H9 (cell line): ENCODE data around the gene METAP2. TPM values are rescaled to one million over a fixed set of nuclear protein-coding genes. Genes with fewer than 3 reads are reported as not detected.

Experiments used
- DNase-seq: peaks from one replicate; pipeline ENCODE4 v3.0.0-alpha.2; 2017
- H2AFZ ChIP-seq: one replicate; pipeline ENCODE4 v1.6.1; 2013; ENCODE audit warnings: mild to moderate bottlenecking, low read length, control low read depth, moderate library complexity
- H2AK5ac ChIP-seq: 2 replicates; pipeline ENCODE4 v1.6.1; 2013; ENCODE audit warnings: low read length, control low read depth, mixed read lengths; ENCODE audit not compliant: insufficient read length
- H2BK120ac ChIP-seq: one replicate; pipeline ENCODE4 v1.6.1; 2013; ENCODE audit warnings: low read depth, mild to moderate bottlenecking, low read length, control low read depth, inconsistent platforms; ENCODE audit not compliant: poor library complexity, severe bottlenecking
- H2BK12ac ChIP-seq: 2 replicates; pipeline ENCODE4 v1.6.1; 2013; ENCODE audit warnings: low read length, control low read depth, mixed read lengths, low read depth; ENCODE audit not compliant: insufficient read length
- H2BK15ac ChIP-seq: 2 replicates; pipeline ENCODE4 v1.6.1; 2013; ENCODE audit warnings: low read depth, low read length, control low read depth
- H2BK20ac ChIP-seq: one replicate; pipeline ENCODE4 v1.6.1; 2013; ENCODE audit warnings: low read depth, mild to moderate bottlenecking, low read length, control low read depth, inconsistent platforms; ENCODE audit not compliant: poor library complexity, severe bottlenecking
- H2BK5ac ChIP-seq: 2 replicates; pipeline ENCODE4 v1.6.1; 2013; ENCODE audit warnings: low read length, control low read depth, mixed read lengths; ENCODE audit not compliant: insufficient read length
- H3K14ac ChIP-seq: 2 replicates; pipeline ENCODE4 v1.6.1; 2013; ENCODE audit warnings: low read length, control low read depth; ENCODE audit not compliant: insufficient read depth
- H3K18ac ChIP-seq: 2 replicates; pipeline ENCODE4 v1.6.1; 2013; ENCODE audit warnings: low read depth, mild to moderate bottlenecking, mixed read lengths, low read length, control low read depth; ENCODE audit not compliant: insufficient read length
- H3K23ac ChIP-seq: 2 replicates; pipeline ENCODE4 v1.6.1; 2013; ENCODE audit warnings: low read length, control low read depth, mixed read lengths, low read depth; ENCODE audit not compliant: insufficient read length
- H3K23me2 ChIP-seq: 2 replicates; pipeline ENCODE4 v1.6.1; 2013; ENCODE audit warnings: low read depth, mild to moderate bottlenecking, mixed read lengths, low read length, control low read depth; ENCODE audit not compliant: insufficient read length, poor library complexity, severe bottlenecking
- H3K27ac ChIP-seq: 2 replicates; pipeline ENCODE4 v1.5.1; 2013; ENCODE audit warnings: low read length, control low read depth, mixed read lengths, low read depth; ENCODE audit not compliant: insufficient read length
- H3K27me3 ChIP-seq: 2 replicates; pipeline ENCODE4 v1.6.1; 2013; ENCODE audit warnings: low read length, control low read depth, inconsistent platforms; ENCODE audit not compliant: insufficient read depth
- H3K4ac ChIP-seq: 2 replicates; pipeline ENCODE4 v1.6.1; 2013; ENCODE audit warnings: low read depth, mild to moderate bottlenecking, control low read depth, inconsistent platforms, low read length, moderate library complexity
- H3K4me1 ChIP-seq: 2 replicates; pipeline ENCODE4 v1.6.1; 2013; ENCODE audit warnings: low read length, control low read depth, inconsistent platforms; ENCODE audit not compliant: insufficient read depth
- H3K4me2 ChIP-seq: 2 replicates; pipeline ENCODE4 v1.6.1; 2013; ENCODE audit warnings: low read length, control low read depth, mixed read lengths; ENCODE audit not compliant: insufficient read length, insufficient read depth
- H3K56ac ChIP-seq: 2 replicates; pipeline ENCODE4 v1.6.1; 2013; ENCODE audit warnings: low read depth, mild to moderate bottlenecking, mixed read lengths, low read length, control low read depth; ENCODE audit not compliant: insufficient read length
- H3K79me1 ChIP-seq: 2 replicates; pipeline ENCODE4 v1.6.1; 2013; ENCODE audit warnings: low read depth, mild to moderate bottlenecking, moderate library complexity, low read length, control low read depth, inconsistent platforms; ENCODE audit not compliant: insufficient read depth, poor library complexity, severe bottlenecking
- H3K79me2 ChIP-seq: 2 replicates; pipeline ENCODE4 v1.6.1; 2013; ENCODE audit warnings: low read length, control low read depth, inconsistent platforms; ENCODE audit not compliant: insufficient read depth
- H3K9ac ChIP-seq: 2 replicates; pipeline ENCODE4 v1.6.1; 2013; ENCODE audit warnings: low read length, control low read depth, mixed read lengths; ENCODE audit not compliant: insufficient read length; ENCODE audit errors: extremely low read depth
- H3K9me3 ChIP-seq: one replicate; pipeline ENCODE4 v1.6.1; 2013; ENCODE audit warnings: low read depth, low read length, inconsistent platforms; ENCODE audit not compliant: control insufficient read depth
- H3T11ph ChIP-seq: one replicate; pipeline ENCODE4 v1.6.1; 2013; ENCODE audit warnings: mild to moderate bottlenecking, low read length, control low read depth, inconsistent platforms
- H4K20me1 ChIP-seq: one replicate; pipeline ENCODE4 v1.6.1; 2013; ENCODE audit not compliant: control insufficient read depth, insufficient read length, insufficient read depth
- H4K5ac ChIP-seq: 2 replicates; pipeline ENCODE4 v1.6.1; 2013; ENCODE audit warnings: low read depth, mild to moderate bottlenecking, mixed read lengths, low read length, control low read depth; ENCODE audit not compliant: insufficient read length
- H4K8ac ChIP-seq: replicated peaks from 2 replicates; pipeline ENCODE4 v1.6.1; 2013; ENCODE audit warnings: low read length, control low read depth, mixed read lengths, low read depth; ENCODE audit not compliant: insufficient read length
- H4K91ac ChIP-seq: 2 replicates; pipeline ENCODE4 v1.6.1; 2013; ENCODE audit warnings: low read depth, mild to moderate bottlenecking, moderate library complexity, mixed read lengths, low read length, control low read depth; ENCODE audit not compliant: insufficient read length
- H3K27ac Mint-ChIP-seq, 3 experiments: 2 replicates in 2 of 3; 3 replicates in 1 of 3; pipeline ENCODE4 v1.8.0; 2020 to 2021; ENCODE audit warnings: mixed read lengths in 3 of 3, mild to moderate bottlenecking in 1 of 3, moderate library complexity in 1 of 3
- H3K27me3 Mint-ChIP-seq: 2 replicates; pipeline ENCODE4 v1.8.0; 2021; ENCODE audit warnings: low read depth, mild to moderate bottlenecking, moderate library complexity, mixed read lengths
- H3K36me3 Mint-ChIP-seq, 3 experiments: 2 replicates in 2 of 3; 3 replicates in 1 of 3; pipeline ENCODE4 v1.8.0; 2020 to 2021; ENCODE audit warnings: low read depth in 3 of 3, mixed read lengths in 3 of 3; ENCODE audit not compliant: insufficient read depth in 1 of 3
- H3K4me1 Mint-ChIP-seq, 2 experiments: 2 replicates each; pipeline ENCODE4 v1.8.0; 2020; ENCODE audit warnings: mixed read lengths in 2 of 2
- H3K4me3 Mint-ChIP-seq, 2 experiments: 2 replicates in 1 of 2; 3 replicates in 1 of 2; pipeline ENCODE4 v1.8.0; 2020 to 2021; ENCODE audit warnings: mild to moderate bottlenecking in 2 of 2, mixed read lengths in 2 of 2, moderate library complexity in 1 of 2
- H3K9me3 Mint-ChIP-seq, 2 experiments: 2 replicates in 1 of 2; 3 replicates in 1 of 2; pipeline ENCODE4 v1.8.0; 2020; ENCODE audit warnings: mild to moderate bottlenecking in 2 of 2, mixed read lengths in 2 of 2, moderate library complexity in 1 of 2
- CTCF ChIP-seq: fragments of 200-600 bp; sonication (generic); conservative IDR thresholded peaks from 3 replicates; pipeline ENCODE4 v1.8.0; 2021; ENCODE audit warnings: antibody characterized with exemption, mild to moderate bottlenecking
- WGBS: extraction: QIAGEN DNeasy Blood & Tissue Kit; methylation state at CpG from one replicate; pipeline ENCODE4 v1.1.7; 2013; ENCODE audit warnings: missing lambda C conversion rate, low lambda C conversion rate, mixed read lengths; ENCODE audit not compliant: insufficient read length; ENCODE audit errors: extremely low coverage; 5-methylcytosine and 5-hydroxymethylcytosine counted together
- total RNA-seq: library from RNA; stranded (reverse); gene quantifications from 2 replicates; pipeline ENCODE4 v1.2.1, GENCODE V29; 2021

METAP2 gene
- total RNA-seq, 1 experiment from 2014 or later, result 140 TPM

GRCh38 chr12:95431120-95431519, 42.8 kb upstream of the METAP2 start:
- H3K27me3 Mint-ChIP-seq, result no peaks in the 10 kb centered on the region
- Histone ChIP-seq H3K4ac (no peak overlapping the region), H3K4me2 (no peak overlapping the region), H3K79me1 (no peaks in the 10 kb centered on the region), H4K91ac (no peak overlapping the region), H3K4me1 (no peaks in the 10 kb centered on the region), H2BK20ac (no peak overlapping the region), H2BK15ac (no peak overlapping the region), H3K27ac (no peak overlapping the region), H2AK5ac (no peak overlapping the region), H2BK5ac (no peak overlapping the region), H3T11ph (no peak overlapping the region), H4K5ac (no peak overlapping the region), H3K14ac (no peak overlapping the region), H3K23me2 (no peaks in the 10 kb centered on the region), H3K23ac (no peak overlapping the region), H4K8ac (no peak overlapping the region), H2BK12ac (no peak overlapping the region), H3K79me2 (no peaks in the 10 kb centered on the region), H4K20me1 (no peaks in the 10 kb centered on the region), H3K18ac (no peak overlapping the region), H2BK120ac (no peak overlapping the region), H3K9me3 (no peaks in the 10 kb centered on the region), H2AFZ (no peak overlapping the region), H3K56ac (no peak overlapping the region), H3K27me3 (no peaks in the 10 kb centered on the region), H3K9ac (no peak overlapping the region)
- peaks cover 4 to 5% of the 10 kb centered on the region in 2 experiments for H3K4me1 Mint-ChIP-seq
- H3K4me3 Mint-ChIP-seq, result no peak overlapping the region
- no peak overlapping the region for H3K27ac Mint-ChIP-seq
- no peaks in the 10 kb centered on the region for H3K36me3 Mint-ChIP-seq
- WGBS, result no CpG with 5 or more reads among the region's 4 CpGs
- H3K9me3 Mint-ChIP-seq, result no peaks in the 10 kb centered on the region; a peak in 1 of 5 replicates
- DNase-seq, result no peak
- no peak for TF ChIP-seq CTCF
